ENCODE measurements around the gene CERT1.

CERT1 gene

GRCh38 chr5:75473463-75473862, 38.0 kb downstream of the CERT1 start:
- no peak for TF ChIP-seq CTCF (IDR thresholded peaks at IDR 0.05; ENCODE audit: borderline replicate concordance, insufficient read depth, low read depth, low read length)
- H3K4me3 ChIP-seq (ENCODE audit: low read depth, low read length), result no peak overlapping the region

DNA sequence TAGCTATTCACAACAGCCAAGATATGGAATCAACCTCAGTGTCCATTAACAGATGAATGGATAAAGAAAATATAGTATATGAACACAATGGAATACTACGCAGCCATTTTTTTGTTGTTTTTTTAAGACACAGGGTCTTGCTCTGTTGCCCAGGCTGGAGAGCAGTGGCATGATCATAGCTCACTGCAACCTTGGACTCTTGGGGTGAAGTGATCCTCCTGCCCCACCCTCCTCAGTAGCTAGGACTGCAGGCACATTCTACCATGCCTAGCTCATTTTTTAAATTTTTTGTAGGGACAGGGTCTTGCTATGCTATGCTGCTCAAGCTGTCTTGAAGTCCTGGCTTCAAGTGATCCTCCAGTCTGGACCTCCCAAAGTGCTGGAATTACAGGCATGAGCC, 38.5 kb downstream of the CERT1 start:
- no peak for TF ChIP-seq CTCF (IDR thresholded peaks at IDR 0.05; ENCODE audit: borderline replicate concordance, insufficient read depth, low read depth, low read length)
- no peak overlapping the region for H3K4me3 ChIP-seq (ENCODE audit: low read depth, low read length)

DNA sequence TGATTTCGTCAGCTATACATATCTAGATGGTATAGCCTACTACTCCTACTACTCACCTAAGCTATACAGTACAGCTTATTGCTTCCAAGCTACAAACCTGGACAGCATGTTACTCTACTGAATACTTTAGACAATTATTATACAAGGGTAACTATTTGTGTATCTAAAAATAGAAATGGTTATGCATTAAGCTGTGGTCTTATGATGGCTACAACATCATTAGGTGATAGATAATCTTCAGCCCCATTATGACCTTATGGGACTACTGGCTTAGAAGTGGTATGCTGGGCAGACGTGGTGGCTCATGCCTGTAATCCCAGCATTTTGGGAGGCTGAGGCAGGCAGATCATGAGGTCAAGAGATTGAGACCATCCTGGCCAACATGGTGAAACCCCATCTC, 40.2 kb downstream of the CERT1 start:
- no peak for TF ChIP-seq CTCF (IDR thresholded peaks at IDR 0.05; ENCODE audit: borderline replicate concordance, insufficient read depth, low read depth, low read length)
- no peak overlapping the region for H3K4me3 ChIP-seq (ENCODE audit: low read depth, low read length)

GRCh38 chr5:75469017-75469416, 42.4 kb downstream of the CERT1 start:
- H3K4me3 ChIP-seq (ENCODE audit: low read depth, low read length), result no peak overlapping the region
- no peak for TF ChIP-seq CTCF (IDR thresholded peaks at IDR 0.05; ENCODE audit: borderline replicate concordance, insufficient read depth, low read depth, low read length)

DNA sequence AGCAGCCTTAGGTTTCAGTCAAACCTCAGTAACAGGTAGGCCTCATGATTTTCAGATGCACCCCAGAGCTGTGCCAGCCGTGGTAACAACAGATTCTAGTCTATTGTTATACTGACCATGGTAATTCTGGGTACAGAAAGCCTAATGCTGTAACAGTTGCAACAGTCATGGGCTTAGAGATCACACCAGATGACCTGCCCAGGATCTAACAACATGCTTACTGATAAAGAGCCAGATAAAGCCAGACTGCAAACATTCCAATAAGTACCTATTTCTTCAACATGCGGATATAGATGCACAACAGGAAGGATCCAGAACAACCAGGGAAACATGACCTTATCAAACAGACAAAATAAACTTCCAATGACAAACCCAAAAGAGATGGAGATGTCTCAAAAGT, 42.8 kb downstream of the CERT1 start:
- H3K4me3 ChIP-seq (ENCODE audit: low read depth, low read length), result no peak overlapping the region
- TF ChIP-seq CTCF (IDR thresholded peaks at IDR 0.05; ENCODE audit: borderline replicate concordance, insufficient read depth, low read depth, low read length), result no peak

DNA sequence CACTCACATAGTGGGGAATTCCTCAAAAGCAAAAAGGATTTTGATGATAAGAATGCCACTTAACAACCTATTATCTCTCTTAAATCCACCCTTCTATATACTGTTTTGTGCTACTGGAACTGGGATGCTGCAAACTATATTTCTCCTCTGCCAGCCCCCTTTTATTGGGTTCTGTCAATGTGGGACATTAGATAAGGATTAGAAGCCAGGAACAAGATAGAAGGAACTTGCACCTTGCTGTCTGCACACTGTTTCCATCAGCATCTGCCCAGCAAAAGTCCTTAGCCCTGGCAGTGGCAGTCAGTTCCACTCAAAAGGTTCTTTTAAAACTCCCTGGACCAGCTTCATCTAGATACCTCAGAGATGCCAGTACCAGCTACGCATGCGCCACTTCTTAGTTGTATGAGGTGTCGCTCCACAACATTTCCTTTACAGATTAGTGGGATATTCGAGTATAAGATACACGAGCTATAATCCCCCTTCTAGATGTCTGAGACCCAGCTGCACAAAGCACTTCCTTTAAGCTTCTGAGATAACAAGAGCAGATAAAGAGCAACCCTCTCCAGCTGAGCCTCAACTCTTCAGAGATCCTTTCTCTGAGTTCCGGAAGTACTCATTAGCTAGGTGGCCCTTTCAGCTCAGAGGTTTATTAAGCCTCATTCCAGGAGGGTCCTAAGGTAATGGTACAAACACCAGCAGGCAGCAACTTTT, 45.3 kb downstream of the CERT1 start:
- no peak for TF ChIP-seq CTCF (IDR thresholded peaks at IDR 0.05; ENCODE audit: borderline replicate concordance, insufficient read depth, low read depth, low read length)
- H3K4me3 ChIP-seq (ENCODE audit: low read depth, low read length), result no peak overlapping the region

- H3K4me3 ChIP-seq (ENCODE audit: low read depth, low read length), result no peak overlapping the region
- no peak for TF ChIP-seq CTCF (IDR thresholded peaks at IDR 0.05; ENCODE audit: borderline replicate concordance, insufficient read depth, low read depth, low read length)
Measured at GRCh38 chr5:75465480-75465879, 45.9 kb downstream of the CERT1 start.
